K562 (cell line): Measurements from ENCODE around the gene MMP15. TPM values are rescaled to one million over a fixed set of nuclear protein-coding genes. Genes with fewer than 3 reads are reported as not detected.

Experiments
- CHD2 ChIP-seq: IDR thresholded peaks from 2 replicates; pipeline ENCODE4 v1.6.1; 2011; ENCODE audit warnings: low read depth, low read length
- IRF9 ChIP-seq: fragments of 450-650 bp; IDR thresholded peaks from 2 replicates; pipeline ENCODE4 v1.6.1; 2016; ENCODE audit warnings: missing biosample characterization, missing genetic modification characterization
- JUN ChIP-seq, 2 experiments: sonication (generic) in 1 of 2; formaldehyde crosslinking in 1 of 2; IDR thresholded peaks; 2 replicates each; pipeline versions ENCODE4 v1.6.1 to v1.8.0; 2012 to 2022; ENCODE audit warnings: borderline replicate concordance in 2 of 2, mild to moderate bottlenecking in 2 of 2, improper control_type of control experiment in 1 of 2, low read depth in 1 of 2, low read length in 1 of 2, missing genetic modification reagents in 1 of 2
- RREB1 ChIP-seq: fragments of 250-450 bp; sonication (Bioruptor Pico); IDR thresholded peaks from 2 replicates; pipeline ENCODE4 v1.4.0; 2020
- THRB ChIP-seq: fragments of 450-650 bp; formaldehyde crosslinking; conservative IDR thresholded peaks from 2 replicates; pipeline ENCODE4 v1.4.0; 2022; ENCODE audit warnings: mild to moderate bottlenecking, missing genetic modification characterization
- ZBTB40 ChIP-seq, 2 experiments: fragments of 450-650 bp in 1 of 2; sonication (generic) in 1 of 2; formaldehyde crosslinking in 1 of 2; IDR thresholded peaks; 2 replicates each; pipeline versions ENCODE4 v1.7.1 to v1.9.0; 2016 to 2022; ENCODE audit warnings: inconsistent platforms in 1 of 2, mild to moderate bottlenecking in 1 of 2, missing genetic modification reagents in 1 of 2
- ZNF511 ChIP-seq: sonication (generic); formaldehyde crosslinking; IDR thresholded peaks from 2 replicates; pipeline ENCODE4 v1.8.0; 2022; ENCODE audit warnings: mild to moderate bottlenecking, missing genetic modification reagents
- ZNF583 ChIP-seq: fragments of 250-450 bp; sonication (Bioruptor Pico); IDR thresholded peaks from 2 replicates; pipeline ENCODE4 v1.4.0; 2020
- polyA plus RNA-seq, 8 experiments: library from polyadenylated mRNA; depleted of rRNA in 4 of 8; stranded (reverse) in 5 of 8; unstranded in 3 of 8; fragments of >200 nt; fragmentation: Nextera tagmentation in 2 of 8; fragmentation: Illumina TruSeq in 1 of 8; extraction: Ambion mirVana in 2 of 8; extraction: Trizol in 1 of 8; gene quantifications; 2 replicates each; pipeline versions ENCODE4 v1.2.1 to v1.2.3, GENCODE V29; 2011 to 2014; ENCODE audit warnings: inconsistent platforms in 1 of 8, missing spikeins in 1 of 8
- total RNA-seq, 7 experiments: library from RNA; depleted of rRNA in 6 of 7; stranded (reverse); fragments of >200 nt in 6 of 7; fragmentation: Illumina TruSeq in 2 of 7; extraction: Trizol in 2 of 7; gene quantifications; 2 replicates each; pipeline versions ENCODE4 v1.2.1 to v1.2.3, GENCODE V29; 2011 to 2021; ENCODE audit warnings: low replicate concordance in 1 of 7

Gene MMP15
- total and polyA plus RNA-seq, 9 of the 15 experiments (the other 6 are each of a cell fraction or from before 2014, with no cell fraction given): 0.01 to 20.4 (median 5.5) TPM

- no peak for TF ChIP-seq ZNF511 (CRISPR knock-in tag)
- TF ChIP-seq CHD2: no peak
- no peak for TF ChIP-seq ZBTB40 (IDR thresholded peaks at IDR 0.05)
- no peak for TF ChIP-seq ZBTB40 (CRISPR knock-in tag; IDR thresholded peaks at IDR 0.05)
- no peak for TF ChIP-seq ZNF583
- no peak for TF ChIP-seq IRF9 (tag)
- no peak for TF ChIP-seq RREB1 (CRISPR knock-in tag)
- TF ChIP-seq THRB: no peak
- no peak for TF ChIP-seq JUN (IDR thresholded peaks at IDR 0.05; ENCODE audit: borderline replicate concordance, low read depth, low read length)
- no peak for TF ChIP-seq JUN (CRISPR knock-in tag; IDR thresholded peaks at IDR 0.05; ENCODE audit: borderline replicate concordance)
Observed at GRCh38 chr16:57988929-57989328, 36.6 kb upstream of the MMP15 start (continued).
